GM12878 (cell line): ENCODE results near the gene SRRD.

Experiments used
- ATF2 ChIP-seq: IDR thresholded peaks from 2 replicates; pipeline ENCODE4 v1.6.1; 2012; ENCODE audit warnings: low read length, inconsistent platforms
- CBX3 ChIP-seq: fragments of 200-600 bp; sonication (generic); IDR thresholded peaks from 2 replicates; pipeline ENCODE4 v1.6.1; 2016; ENCODE audit warnings: low read depth, borderline replicate concordance
- CEBPB ChIP-seq, 2 experiments: fragments of 150-350 bp in 1 of 2; IDR thresholded peaks; 2 replicates each; pipeline ENCODE4 v1.6.1; 2012 to 2014; ENCODE audit warnings: low read depth in 2 of 2, low read length in 2 of 2, borderline replicate concordance in 1 of 2, inconsistent platforms in 1 of 2
- CHD2 ChIP-seq: IDR thresholded peaks from 2 replicates; pipeline ENCODE4 v1.6.1; 2011; ENCODE audit warnings: low read depth, low read length, improper control_type of control experiment, borderline replicate concordance
- CTCF ChIP-seq, 3 experiments: IDR thresholded peaks in 2 of 3; conservative IDR thresholded peaks in 1 of 3; 2 replicates each; pipeline ENCODE4 v1.5.1; 2011; ENCODE audit warnings: low read depth in 3 of 3, low read length in 3 of 3, mild to moderate bottlenecking in 3 of 3, control low read depth in 2 of 3, moderate library complexity in 2 of 3, inconsistent platforms in 1 of 3, mixed read lengths in 1 of 3; ENCODE audit not compliant: control insufficient read depth in 2 of 3, insufficient read depth in 1 of 3; ENCODE audit errors: extremely low read depth in 1 of 3
- JUNB ChIP-seq: IDR thresholded peaks from 2 replicates; pipeline ENCODE4 v1.6.1; 2016; ENCODE audit warnings: antibody characterized with exemption, mild to moderate bottlenecking
- NBN ChIP-seq: fragments of 450-650 bp; IDR thresholded peaks from 2 replicates; pipeline ENCODE4 v1.6.1; 2016
- NFYB ChIP-seq: IDR thresholded peaks from 2 replicates; pipeline ENCODE4 v1.6.1; 2011; ENCODE audit warnings: low read depth, mild to moderate bottlenecking, low read length, improper control_type of control experiment, moderate library complexity; ENCODE audit not compliant: insufficient read depth
- POLR2A ChIP-seq: IDR thresholded peaks from 2 replicates; pipeline ENCODE4 v1.6.1; 2011; ENCODE audit warnings: low read depth, mild to moderate bottlenecking, low read length
- POLR2AphosphoS5 ChIP-seq: IDR thresholded peaks from 2 replicates; pipeline ENCODE4 v1.6.1; 2011; ENCODE audit warnings: mild to moderate bottlenecking, low read length, inconsistent platforms
- SUZ12 ChIP-seq: fragments of 200-600 bp; sonication (generic); IDR thresholded peaks from one replicate; pipeline ENCODE4 v1.6.1; 2018; ENCODE audit warnings: antibody characterized with exemption, mild to moderate bottlenecking; ENCODE audit not compliant: unreplicated experiment
- YY1 ChIP-seq: IDR thresholded peaks from 2 replicates; pipeline ENCODE4 v1.6.1; 2011; ENCODE audit warnings: low read depth, mild to moderate bottlenecking, low read length

- TF ChIP-seq SUZ12 (no peak), NFYB (no peak), YY1 (no peak), ATF2 (no peak), CEBPB (IDR thresholded peaks at IDR 0.05; ENCODE audit: borderline replicate concordance in 1 of 2, low read depth in 2 of 2, low read length in 2 of 2) (no peak), NBN (no peak), CTCF (IDR thresholded peaks at IDR 0.05 in 2 of 3, conservative IDR thresholded peaks at IDR 0.05 in 1 of 3; ENCODE audit: control insufficient read depth in 2 of 3, extremely low read depth in 1 of 3, insufficient read depth in 1 of 3, low read depth in 3 of 3, low read length in 3 of 3) (no peak), JUNB (no peak), POLR2AphosphoS5 (no peak), CBX3 (no peak), CHD2 (no peak), POLR2A (no peak)
These were observed 4.3 kb downstream of the SRRD start for GRCh38 chr22:26487996-26488395.
